HG03571 (cell line): ENCODE results near the gene SHROOM3.

Source experiments
- ATAC-seq: cut with Tn5 transposase; IDR thresholded peaks from one replicate; pipeline ENCODE4 v1.9.1; 2021; ENCODE audit not compliant: unreplicated experiment

Gene SHROOM3

GRCh38 chr4:76688619-76689144 lies 253.7 kb downstream of the SHROOM3 start:
- no peak for ATAC-seq

GRCh38 chr4:76689145-76689817 lies 254.3 kb downstream of the SHROOM3 start:
- ATAC-seq: no peak

- no peak for ATAC-seq
Measured at GRCh38 chr4:76690011-76690905, 255.2 kb downstream of the SHROOM3 start.

GRCh38 chr4:76690906-76691275 lies 255.9 kb downstream of the SHROOM3 start:
- no peak for ATAC-seq

GRCh38 chr4:76691807-76692582 lies 257.0 kb downstream of the SHROOM3 start:
- ATAC-seq: no peak

GRCh38 chr4:76692761-76693160 lies 257.7 kb downstream of the SHROOM3 start:
- ATAC-seq: no peak

GRCh38 chr4:76694056-76694455 lies 259.0 kb downstream of the SHROOM3 start:
- no peak for ATAC-seq

- ATAC-seq: no peak
Measured at GRCh38 chr4:76696109-76696508, 261.1 kb downstream of the SHROOM3 start.

GRCh38 chr4:76697129-76697803 lies 262.2 kb downstream of the SHROOM3 start:
- peak; percentile 89 for ATAC-seq

GRCh38 chr4:76698141-76698540 lies 263.1 kb downstream of the SHROOM3 start:
- no peak for ATAC-seq

GRCh38 chr4:76699751-76700310 lies 264.8 kb downstream of the SHROOM3 start:
- no peak for ATAC-seq

- ATAC-seq: no peak
Measured at GRCh38 chr4:76702440-76703122, 267.6 kb downstream of the SHROOM3 start.

GRCh38 chr4:76703123-76703490 lies 268.1 kb downstream of the SHROOM3 start:
- no peak for ATAC-seq

- ATAC-seq: no peak
Measured at GRCh38 chr4:76703676-76704075, 268.6 kb downstream of the SHROOM3 start.

- no peak for ATAC-seq
Measured at GRCh38 chr4:76704133-76704881, 269.3 kb downstream of the SHROOM3 start.

GRCh38 chr4:76705472-76705871 lies 270.4 kb downstream of the SHROOM3 start:
- ATAC-seq: no peak

- ATAC-seq: no peak
Measured at GRCh38 chr4:76706581-76706980, 271.6 kb downstream of the SHROOM3 start.

- ATAC-seq: no peak
Measured at GRCh38 chr4:76708971-76709771, 274.1 kb downstream of the SHROOM3 start.

GRCh38 chr4:76709772-76710090 lies 274.7 kb downstream of the SHROOM3 start:
- ATAC-seq: no peak
